ENCODE measurements around the gene OR10H3. TPM values are rescaled to one million over a fixed set of nuclear protein-coding genes. Genes with fewer than 3 reads are reported as not detected.

The OR10H3 gene
- total and polyA plus RNA-seq, 2 donors (not counting 1 experiment from before 2014, with no cell fraction given) = not detected

- no peak for DNase-seq
- Histone ChIP-seq H3K79me2 (ENCODE audit: control insufficient read depth, insufficient read depth, low read length) (no peaks in the 10 kb centered on the region), H3K4me3 (ENCODE audit: control extremely low read depth in 1 of 5, extremely low read depth in 1 of 5, insufficient read depth in 1 of 5, low read depth in 2 of 5, low read length in 4 of 5) (no peak within 1 kb of the TSS), H3K27ac (ENCODE audit: low read length in 2 of 2) (no peak within 1 kb of the TSS), H3K36me3 (replicated peaks in 1 of 2; ENCODE audit: control extremely low read depth in 1 of 2, control insufficient read depth in 1 of 2, extremely low read depth in 1 of 2, insufficient read depth in 2 of 2, low read length in 1 of 2) (no peaks in the 10 kb centered on the region), H2AFZ (ENCODE audit: insufficient read depth, low read depth, low read length, poor library complexity, severe bottlenecking) (no peak within 1 kb of the TSS), H3K27me3 (replicated peaks in 1 of 4; ENCODE audit: control extremely low read depth in 1 of 4, control insufficient read depth in 3 of 4, insufficient read depth in 4 of 4, low read length in 3 of 4) (peaks cover 0 to 36% (median 3%) of the 10 kb centered on the region in 4 experiments), H3K4me2 (replicated peaks; ENCODE audit: low read depth, low read length, poor library complexity, severe bottlenecking) (no peak within 1 kb of the TSS), H4K20me1 (ENCODE audit: control insufficient read depth, insufficient read depth, low read length, poor library complexity, severe bottlenecking) (no peaks in the 10 kb centered on the region), H3K9me3 (ENCODE audit: control extremely low read depth in 1 of 3, control insufficient read depth in 2 of 3, insufficient read depth in 1 of 3, low read length in 2 of 3) (peaks cover 0 to 7% (median 0%) of the 10 kb centered on the region in 3 donors), H3K4me1 (ENCODE audit: control insufficient read depth in 2 of 2, insufficient read depth in 2 of 2, low read length in 2 of 2) (no peaks in the 10 kb centered on the region), H3K9ac (ENCODE audit: low read length) (no peak within 1 kb of the TSS)
- H3K27ac Mint-ChIP-seq = no peak within 1 kb of the TSS
- 68% methylated on average over 3 of the region's 5 CpGs for WGBS (ENCODE audit: insufficient coverage)
- H3K27me3 Mint-ChIP-seq = peaks cover 55% of the 10 kb centered on the region
- CTCF ChIA-PET = no interaction called here
- no peak within 1 kb of the TSS for H3K4me3 Mint-ChIP-seq
- POLR2A ChIA-PET = no interaction called here
- intact Hi-C loops (cut with micrococcal nuclease) = no loop called here
- ATAC-seq (ENCODE audit: low read depth) = no peak
- no peaks in the 10 kb centered on the region for H3K4me1 Mint-ChIP-seq
- peaks cover 2% of the 10 kb centered on the region for H3K9me3 Mint-ChIP-seq (ENCODE audit: insufficient read depth)
- no peak for TF ChIP-seq EZH2 (IDR thresholded peaks at IDR 0.05; ENCODE audit: borderline replicate concordance, insufficient read depth, low read depth, low read length, poor library complexity, severe bottlenecking)
- TF ChIP-seq CTCF (IDR thresholded peaks at IDR 0.05) = no peak
Observed at GRCh38 chr19:15727724-15728123, 10.1 kb upstream of the OR10H3 start, which contains the start of gene OR10H2. Gene OR10H2 (plus strand): TSS chr19:15728024. CDS start chr19:15728044, 20 bp downstream.

GRCh38 chr19:15730538-15730937 lies 7.2 kb upstream of the OR10H3 start:
- no CpG with 5 or more reads among the region's 1 CpG for WGBS (ENCODE audit: insufficient coverage)
- ATAC-seq (ENCODE audit: low read depth) = no peak

More at GRCh38 chr19:15730538-15730937, 7.2 kb upstream of the OR10H3 start:
- peaks cover 0 to 3% (median 0%) of the 10 kb centered on the region in 3 donors for H3K9me3 ChIP-seq (ENCODE audit: control extremely low read depth in 1 of 3, control insufficient read depth in 2 of 3, insufficient read depth in 1 of 3, low read length in 2 of 3)
- H3K27me3 ChIP-seq (replicated peaks in 1 of 4; ENCODE audit: control extremely low read depth in 1 of 4, control insufficient read depth in 3 of 4, insufficient read depth in 4 of 4, low read length in 3 of 4) = peaks cover 0 to 29% (median 2%) of the 10 kb centered on the region in 4 experiments
- no peak overlapping the region for H3K4me3 ChIP-seq (ENCODE audit: control extremely low read depth in 1 of 5, extremely low read depth in 1 of 5, insufficient read depth in 1 of 5, low read depth in 2 of 5, low read length in 4 of 5)
- H3K4me1 ChIP-seq (ENCODE audit: control insufficient read depth in 2 of 2, insufficient read depth in 2 of 2, low read length in 2 of 2) = no peaks in the 10 kb centered on the region
- no peaks in the 10 kb centered on the region for H4K20me1 ChIP-seq (ENCODE audit: control insufficient read depth, insufficient read depth, low read length, poor library complexity, severe bottlenecking)
- H3K27ac ChIP-seq (ENCODE audit: low read length in 2 of 2) = no peak overlapping the region
- no peak for DNase-seq
- Mint-ChIP-seq H3K4me1 (no peaks in the 10 kb centered on the region), H3K4me3 (no peak overlapping the region), H3K9me3 (ENCODE audit: insufficient read depth) (no peaks in the 10 kb centered on the region), H3K27me3 (peaks cover 55% of the 10 kb centered on the region), H3K27ac (no peak overlapping the region)
- no peak overlapping the region for H3K9ac ChIP-seq (ENCODE audit: low read length)
- no peaks in the 10 kb centered on the region for H3K79me2 ChIP-seq (ENCODE audit: control insufficient read depth, insufficient read depth, low read length)
- CTCF ChIA-PET = no interaction called here
- no peak overlapping the region for H2AFZ ChIP-seq (ENCODE audit: insufficient read depth, low read depth, low read length, poor library complexity, severe bottlenecking)
- TF ChIP-seq EZH2 (IDR thresholded peaks at IDR 0.05; ENCODE audit: borderline replicate concordance, insufficient read depth, low read depth, low read length, poor library complexity, severe bottlenecking) (no peak), CTCF (IDR thresholded peaks at IDR 0.05) (no peak)
- POLR2A ChIA-PET = no interaction called here
- no peaks in the 10 kb centered on the region for H3K36me3 ChIP-seq (replicated peaks in 1 of 2; ENCODE audit: control extremely low read depth in 1 of 2, control insufficient read depth in 1 of 2, extremely low read depth in 1 of 2, insufficient read depth in 2 of 2, low read length in 1 of 2)
- intact Hi-C loops (cut with micrococcal nuclease) = no loop called here
- H3K4me2 ChIP-seq (replicated peaks; ENCODE audit: low read depth, low read length, poor library complexity, severe bottlenecking) = no peak overlapping the region
